Stimulated activated naive CD8-positive, alpha-beta T cell treated with anti-CD3 and anti-CD28 coated beads, Interleukin-15, Interleukin-2, amounts not matched to agents 100 ng/mL and 50 ng/mL, for 24 hours (primary cell): ENCODE measurements around the gene ACAT2.

Source experiments
- H3K27ac Mint-ChIP-seq: one replicate; pipeline ENCODE4 v1.8.0; 2021; ENCODE audit warnings: mild to moderate bottlenecking, mixed read lengths
- H3K27me3 Mint-ChIP-seq: one replicate; pipeline ENCODE4 v1.8.0; 2021; ENCODE audit warnings: mixed read lengths
- H3K36me3 Mint-ChIP-seq: one replicate; pipeline ENCODE4 v1.8.0; 2021; ENCODE audit warnings: low read depth, mixed read lengths
- H3K4me1 Mint-ChIP-seq: one replicate; pipeline ENCODE4 v1.8.0; 2021; ENCODE audit warnings: low read depth, mixed read lengths
- H3K4me3 Mint-ChIP-seq: one replicate; pipeline ENCODE4 v1.8.0; 2021; ENCODE audit warnings: mild to moderate bottlenecking, mixed read lengths
- H3K9me3 Mint-ChIP-seq: one replicate; pipeline ENCODE4 v1.8.0; 2021; ENCODE audit warnings: mixed read lengths

Gene ACAT2

GRCh38 chr6:159826004-159826403 is 64.2 kb downstream of the ACAT2 start:
- Mint-ChIP-seq H3K27me3 (no peaks in the 10 kb centered on the region), H3K27ac (no peak overlapping the region), H3K4me3 (no peak overlapping the region), H3K4me1 (peaks cover 10% of the 10 kb centered on the region), H3K9me3 (no peaks in the 10 kb centered on the region), H3K36me3 (no peaks in the 10 kb centered on the region)

- H3K9me3 Mint-ChIP-seq, result no peaks in the 10 kb centered on the region
- H3K4me3 Mint-ChIP-seq, result no peak overlapping the region
- H3K4me1 Mint-ChIP-seq, result peaks cover 6% of the 10 kb centered on the region
- H3K27me3 Mint-ChIP-seq, result no peaks in the 10 kb centered on the region
- no peak overlapping the region for H3K27ac Mint-ChIP-seq
- no peaks in the 10 kb centered on the region for H3K36me3 Mint-ChIP-seq
These were observed 65.3 kb downstream of the ACAT2 start for GRCh38 chr6:159826968-159827647.

GRCh38 chr6:159828074-159828473 is 66.2 kb downstream of the ACAT2 start:
- H3K27me3 Mint-ChIP-seq, result no peaks in the 10 kb centered on the region
- no peaks in the 10 kb centered on the region for H3K9me3 Mint-ChIP-seq
- peaks cover 6% of the 10 kb centered on the region for H3K4me1 Mint-ChIP-seq
- H3K27ac Mint-ChIP-seq, result no peak overlapping the region
- no peak overlapping the region for H3K4me3 Mint-ChIP-seq
- no peaks in the 10 kb centered on the region for H3K36me3 Mint-ChIP-seq
